Measurements from ENCODE around the gene LZTS2.

DNA sequence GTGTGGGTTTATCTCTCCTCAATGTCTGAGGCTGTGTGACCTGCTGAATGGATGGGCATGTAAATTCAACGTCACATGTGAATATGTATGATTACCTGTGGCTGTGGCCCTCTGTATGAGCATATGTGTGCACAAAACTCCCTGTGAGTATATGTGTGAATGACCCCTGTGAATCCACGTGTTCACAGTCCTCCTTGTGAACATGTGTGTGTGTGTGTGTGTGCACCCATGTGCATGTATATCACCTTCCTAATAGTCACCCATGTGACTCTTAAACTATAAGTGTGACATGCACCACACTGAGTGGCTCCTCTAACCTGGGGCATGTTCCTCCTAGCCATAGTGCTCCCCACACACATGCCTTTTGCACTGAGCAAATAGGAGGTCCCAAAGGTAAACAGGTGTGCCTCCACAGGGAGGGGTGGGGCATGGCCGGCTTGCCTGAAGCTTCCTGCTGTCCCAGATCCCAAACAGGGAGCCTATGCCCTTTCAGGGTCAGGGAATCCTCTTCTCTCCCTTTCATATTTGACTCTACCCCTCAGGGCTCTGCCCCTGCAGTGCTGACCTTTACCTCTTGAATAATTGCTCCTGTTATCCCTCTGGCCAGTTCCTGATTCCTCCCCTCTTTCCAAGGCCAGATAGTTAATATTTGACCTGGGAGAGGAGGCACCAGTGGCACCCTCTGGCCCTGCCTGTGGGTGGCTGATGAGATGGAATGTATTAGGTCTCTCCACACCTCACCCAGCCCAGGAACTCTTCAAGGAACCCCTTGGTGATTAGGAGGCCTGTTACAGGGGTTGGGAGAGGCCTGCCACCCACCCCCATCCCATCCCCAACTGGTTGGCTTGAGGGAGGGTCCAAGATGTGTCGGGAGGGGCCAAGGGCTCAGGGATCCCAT is 28.4 kb upstream of the LZTS2 start:
- TF ChIP-seq POLR2A (IDR thresholded peaks at IDR 0.05): no peak
- TF ChIP-seq, protein P1, sequence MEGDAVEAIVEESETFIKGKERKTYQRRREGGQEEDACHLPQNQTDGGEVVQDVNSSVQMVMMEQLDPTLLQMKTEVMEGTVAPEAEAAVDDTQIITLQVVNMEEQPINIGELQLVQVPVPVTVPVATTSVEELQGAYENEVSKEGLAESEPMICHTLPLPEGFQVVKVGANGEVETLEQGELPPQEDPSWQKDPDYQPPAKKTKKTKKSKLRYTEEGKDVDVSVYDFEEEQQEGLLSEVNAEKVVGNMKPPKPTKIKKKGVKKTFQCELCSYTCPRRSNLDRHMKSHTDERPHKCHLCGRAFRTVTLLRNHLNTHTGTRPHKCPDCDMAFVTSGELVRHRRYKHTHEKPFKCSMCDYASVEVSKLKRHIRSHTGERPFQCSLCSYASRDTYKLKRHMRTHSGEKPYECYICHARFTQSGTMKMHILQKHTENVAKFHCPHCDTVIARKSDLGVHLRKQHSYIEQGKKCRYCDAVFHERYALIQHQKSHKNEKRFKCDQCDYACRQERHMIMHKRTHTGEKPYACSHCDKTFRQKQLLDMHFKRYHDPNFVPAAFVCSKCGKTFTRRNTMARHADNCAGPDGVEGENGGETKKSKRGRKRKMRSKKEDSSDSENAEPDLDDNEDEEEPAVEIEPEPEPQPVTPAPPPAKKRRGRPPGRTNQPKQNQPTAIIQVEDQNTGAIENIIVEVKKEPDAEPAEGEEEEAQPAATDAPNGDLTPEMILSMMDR (IDR thresholded peaks at IDR 0.05): no peak

Measured in tibial nerve (tissue), 3 donors.